Liver (tissue), 9 donors: Measurements from ENCODE around the gene ZNRD2. TPM values are rescaled to one million over a fixed set of nuclear protein-coding genes. Genes with fewer than 3 reads are reported as not detected.

Experiments used
- DNase-seq: peaks from one replicate; pipeline ENCODE4 v3.0.0-alpha.2; 2017; ENCODE audit warnings: low spot score
- H3K27ac ChIP-seq, 2 donors: one replicate each; pipeline ENCODE4 v1.7.0; 2013; ENCODE audit warnings: inconsistent platforms in 2 of 2, low read length in 2 of 2, control low read depth in 1 of 2, low read depth in 1 of 2, mild to moderate bottlenecking in 1 of 2
- H3K27me3 ChIP-seq, 4 donors: one replicate each; pipeline versions ENCODE4 v1.6.1 to v1.7.0; 2013; ENCODE audit warnings: low read length in 3 of 4, inconsistent platforms in 1 of 4, mild to moderate bottlenecking in 1 of 4, moderate library complexity in 1 of 4; ENCODE audit not compliant: control insufficient read depth in 4 of 4, insufficient read depth in 4 of 4
- H3K36me3 ChIP-seq, 4 donors: one replicate each; pipeline versions ENCODE4 v1.6.1 to v1.7.0; 2013; ENCODE audit warnings: low read length in 3 of 4, mild to moderate bottlenecking in 3 of 4, low read depth in 1 of 4, moderate library complexity in 1 of 4; ENCODE audit not compliant: control insufficient read depth in 4 of 4, insufficient read depth in 3 of 4
- H3K4me1 ChIP-seq, 4 donors: one replicate each; pipeline versions ENCODE4 v1.6.1 to v1.7.0; 2013; ENCODE audit warnings: low read length in 3 of 4, mild to moderate bottlenecking in 3 of 4, moderate library complexity in 1 of 4; ENCODE audit not compliant: control insufficient read depth in 4 of 4, insufficient read depth in 4 of 4
- H3K4me3 ChIP-seq, 3 donors: one replicate each; pipeline versions ENCODE4 v1.6.1 to v1.7.0; 2013; ENCODE audit warnings: low read length in 3 of 3, control low read depth in 1 of 3, low read depth in 1 of 3, mild to moderate bottlenecking in 1 of 3
- H3K9ac ChIP-seq, 2 donors: one replicate each; pipeline ENCODE4 v1.7.0; 2013; ENCODE audit warnings: low read length in 2 of 2, mild to moderate bottlenecking in 2 of 2, moderate library complexity in 2 of 2, control low read depth in 1 of 2, low read depth in 1 of 2
- H3K9me3 ChIP-seq, 4 donors: one replicate each; pipeline versions ENCODE4 v1.6.1 to v1.7.0; 2013; ENCODE audit warnings: low read length in 3 of 4; ENCODE audit not compliant: control insufficient read depth in 4 of 4
- CTCF ChIP-seq: fragments of 150-350 bp; IDR thresholded peaks from 2 replicates; pipeline ENCODE4 v1.5.1; 2017; ENCODE audit warnings: improper control_type of control experiment, low read depth, low read length; ENCODE audit not compliant: missing input control
- EGR1 ChIP-seq, 2 donors: IDR thresholded peaks; 2 replicates each; pipeline ENCODE4 v1.6.1; 2016 to 2018; ENCODE audit warnings: antibody characterized with exemption in 2 of 2, low read depth in 2 of 2
- FOXA1 ChIP-seq: IDR thresholded peaks from 2 replicates; pipeline ENCODE4 v1.6.1; 2016; ENCODE audit warnings: antibody characterized with exemption
- FOXA2 ChIP-seq: IDR thresholded peaks from 2 replicates; pipeline ENCODE4 v1.6.1; 2016; ENCODE audit warnings: antibody characterized with exemption
- GABPA ChIP-seq, 2 donors: IDR thresholded peaks in 1 of 2; conservative IDR thresholded peaks in 1 of 2; 2 replicates each; pipeline ENCODE4 v1.6.1; 2016; ENCODE audit warnings: antibody characterized with exemption in 2 of 2, mild to moderate bottlenecking in 1 of 2, moderate library complexity in 1 of 2
- HNF4A ChIP-seq, 2 donors: conservative IDR thresholded peaks; 2 replicates each; pipeline ENCODE4 v1.6.1; 2016; ENCODE audit warnings: antibody characterized with exemption in 2 of 2, mild to moderate bottlenecking in 2 of 2
- JUND ChIP-seq, 2 donors: IDR thresholded peaks; 2 replicates each; pipeline ENCODE4 v1.6.1; 2016; ENCODE audit warnings: antibody characterized with exemption in 2 of 2
- RAD21 ChIP-seq, 2 donors: IDR thresholded peaks; 2 replicates each; pipeline ENCODE4 v1.6.1; 2016; ENCODE audit warnings: antibody characterized with exemption in 2 of 2, mild to moderate bottlenecking in 2 of 2
- RXRA ChIP-seq, 2 donors: IDR thresholded peaks; 2 replicates each; pipeline ENCODE4 v1.6.1; 2017 to 2018; ENCODE audit warnings: antibody characterized with exemption in 2 of 2, mild to moderate bottlenecking in 1 of 2
- TAF1 ChIP-seq: conservative IDR thresholded peaks from 2 replicates; pipeline ENCODE4 v1.6.1; 2016; ENCODE audit warnings: antibody characterized with exemption, mild to moderate bottlenecking
- YY1 ChIP-seq: IDR thresholded peaks from 2 replicates; pipeline ENCODE4 v1.6.1; 2016; ENCODE audit warnings: antibody characterized with exemption, mild to moderate bottlenecking
- WGBS: extraction: QIAGEN DNeasy Blood & Tissue Kit; methylation state at CpG from one replicate; pipeline ENCODE4 v1.1.7; 2013; 5-methylcytosine and 5-hydroxymethylcytosine counted together
- polyA plus RNA-seq, 2 donors: library from polyadenylated mRNA; stranded (reverse) in 1 of 2; unstranded in 1 of 2; fragments of 200-250 nt in 1 of 2; fragments of >200 nt in 1 of 2; fragmentation: Nextera tagmentation in 1 of 2; extraction: Ambion mirVana in 1 of 2; gene quantifications; one replicate each; pipeline versions ENCODE4 v1.2.1 to v1.2.3, GENCODE V29; 2013 to 2015
- total RNA-seq, 2 donors: library from RNA; depleted of rRNA; stranded (reverse); fragments of >200 nt; gene quantifications; one replicate each; pipeline ENCODE4 v1.2.3, GENCODE V29; 2014
- TF ChIP-seq, protein P1 (sequence below): IDR thresholded peaks from 2 replicates; pipeline ENCODE4 v1.6.1; 2016; ENCODE audit warnings: antibody characterized with exemption, mild to moderate bottlenecking
- TF ChIP-seq, protein P2 (sequence below): IDR thresholded peaks from 2 replicates; pipeline ENCODE4 v1.6.1; 2016; ENCODE audit warnings: antibody characterized with exemption
- donor health status: healthy.
- donor health status: healthy.
- donor health status: healthy.
- donor health status: healthy.
- donor health status: healthy.

The ZNRD2 gene
- total and polyA plus RNA-seq, 4 donors: 18.2 to 39.5 (median 28.0) TPM

DNA sequence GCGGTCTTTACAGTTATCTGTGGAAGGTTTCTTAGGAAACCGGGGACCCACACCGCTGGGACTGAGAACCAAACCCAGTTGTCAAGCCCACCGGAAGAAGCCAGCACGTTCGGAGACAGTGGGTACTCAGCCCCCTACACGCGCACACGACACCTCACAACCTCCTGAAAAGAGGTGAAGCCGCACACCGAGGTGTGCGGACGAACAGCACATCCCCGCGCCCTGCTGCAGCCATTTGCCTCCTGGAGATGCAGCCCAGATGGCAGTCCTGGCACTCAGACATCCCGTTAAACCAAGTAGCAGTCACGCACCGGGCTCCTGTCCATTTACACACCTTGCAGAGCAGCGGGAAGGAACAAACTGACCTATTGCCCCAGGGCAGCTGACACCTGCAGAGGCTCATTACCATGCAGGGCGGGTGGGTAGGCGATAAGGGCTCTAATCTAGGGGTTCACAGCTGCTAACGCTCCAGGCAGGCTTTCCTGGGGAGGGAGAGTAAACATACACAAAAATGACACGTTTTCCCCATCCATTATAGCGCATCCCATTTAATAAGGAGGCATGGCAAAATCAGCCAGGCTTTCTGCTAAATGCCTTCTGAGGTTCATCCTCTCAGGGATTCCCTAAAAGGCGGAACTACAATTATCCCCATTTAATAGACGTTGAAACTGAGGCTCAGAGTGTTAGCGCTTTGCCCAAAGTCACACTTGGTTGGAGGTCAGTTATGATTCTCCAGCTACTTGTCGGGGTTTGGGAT lies 4.7 kb downstream of the ZNRD2 start:
- DNase-seq: peak; percentile 78
- 11% methylated on average over 28 of the region's 28 CpGs for WGBS
- TF ChIP-seq, protein P1, sequence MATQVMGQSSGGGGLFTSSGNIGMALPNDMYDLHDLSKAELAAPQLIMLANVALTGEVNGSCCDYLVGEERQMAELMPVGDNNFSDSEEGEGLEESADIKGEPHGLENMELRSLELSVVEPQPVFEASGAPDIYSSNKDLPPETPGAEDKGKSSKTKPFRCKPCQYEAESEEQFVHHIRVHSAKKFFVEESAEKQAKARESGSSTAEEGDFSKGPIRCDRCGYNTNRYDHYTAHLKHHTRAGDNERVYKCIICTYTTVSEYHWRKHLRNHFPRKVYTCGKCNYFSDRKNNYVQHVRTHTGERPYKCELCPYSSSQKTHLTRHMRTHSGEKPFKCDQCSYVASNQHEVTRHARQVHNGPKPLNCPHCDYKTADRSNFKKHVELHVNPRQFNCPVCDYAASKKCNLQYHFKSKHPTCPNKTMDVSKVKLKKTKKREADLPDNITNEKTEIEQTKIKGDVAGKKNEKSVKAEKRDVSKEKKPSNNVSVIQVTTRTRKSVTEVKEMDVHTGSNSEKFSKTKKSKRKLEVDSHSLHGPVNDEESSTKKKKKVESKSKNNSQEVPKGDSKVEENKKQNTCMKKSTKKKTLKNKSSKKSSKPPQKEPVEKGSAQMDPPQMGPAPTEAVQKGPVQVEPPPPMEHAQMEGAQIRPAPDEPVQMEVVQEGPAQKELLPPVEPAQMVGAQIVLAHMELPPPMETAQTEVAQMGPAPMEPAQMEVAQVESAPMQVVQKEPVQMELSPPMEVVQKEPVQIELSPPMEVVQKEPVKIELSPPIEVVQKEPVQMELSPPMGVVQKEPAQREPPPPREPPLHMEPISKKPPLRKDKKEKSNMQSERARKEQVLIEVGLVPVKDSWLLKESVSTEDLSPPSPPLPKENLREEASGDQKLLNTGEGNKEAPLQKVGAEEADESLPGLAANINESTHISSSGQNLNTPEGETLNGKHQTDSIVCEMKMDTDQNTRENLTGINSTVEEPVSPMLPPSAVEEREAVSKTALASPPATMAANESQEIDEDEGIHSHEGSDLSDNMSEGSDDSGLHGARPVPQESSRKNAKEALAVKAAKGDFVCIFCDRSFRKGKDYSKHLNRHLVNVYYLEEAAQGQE: no peak
- TF ChIP-seq TAF1: no peak
- TF ChIP-seq HNF4A (conservative IDR thresholded peaks at IDR 0.05): peak; percentile 25 to 35
- peak in 1 of 2 donors; percentile 5 for TF ChIP-seq EGR1 (IDR thresholded peaks at IDR 0.05; ENCODE audit: low read depth in 2 of 2)
- TF ChIP-seq RXRA (IDR thresholded peaks at IDR 0.05): peak in 1 of 2 donors; percentile 20
- Histone ChIP-seq H3K27me3 (no peaks in the 10 kb centered on the region), H3K9ac (peak overlapping the region; percentile 8 to 11), H3K36me3 (peaks cover 0 to 2% (median under 1%) of the 10 kb centered on the region in 4 donors), H3K9me3 (no peaks in the 10 kb centered on the region), H3K4me1 (peaks cover 22 to 60% (median 47%) of the 10 kb centered on the region in 4 donors), H3K4me3 (peak overlapping the region; percentile 55 to 66 (median 57)), H3K27ac (peak overlapping the region; percentile 76 to 88)

GRCh38 chr11:65575568-65576231 lies 5.4 kb downstream of the ZNRD2 start, which contains the start of gene EHBP1L1:
Gene EHBP1L1 (plus strand): TSS chr11:65576053. CDS start chr11:65576303, 250 bp downstream.
- no peaks in the 10 kb centered on the region for H3K9me3 ChIP-seq
- H3K4me3 ChIP-seq: peak within 1 kb of the TSS; percentile 55 to 66 (median 57)

More at GRCh38 chr11:65575568-65576231, 5.4 kb downstream of the ZNRD2 start, which contains the start of gene EHBP1L1:
- Histone ChIP-seq H3K4me1 (peaks cover 22 to 58% (median 45%) of the 10 kb centered on the region in 4 donors), H3K27ac (peak within 1 kb of the TSS; percentile 76 to 88), H3K27me3 (no peaks in the 10 kb centered on the region), H3K9ac (peak within 1 kb of the TSS; percentile 8 to 11), H3K36me3 (peaks cover 0 to 6% (median 1%) of the 10 kb centered on the region in 4 donors)
- TF ChIP-seq FOXA1: no peak
- TF ChIP-seq EGR1 (IDR thresholded peaks at IDR 0.05; ENCODE audit: low read depth in 2 of 2): no peak
- TF ChIP-seq RXRA (IDR thresholded peaks at IDR 0.05): no peak
- TF ChIP-seq, protein P2, sequence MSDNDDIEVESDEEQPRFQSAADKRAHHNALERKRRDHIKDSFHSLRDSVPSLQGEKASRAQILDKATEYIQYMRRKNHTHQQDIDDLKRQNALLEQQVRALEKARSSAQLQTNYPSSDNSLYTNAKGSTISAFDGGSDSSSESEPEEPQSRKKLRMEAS: no peak
- TF ChIP-seq FOXA2: no peak
- TF ChIP-seq RAD21 (IDR thresholded peaks at IDR 0.05): no peak
- no peak for TF ChIP-seq JUND (IDR thresholded peaks at IDR 0.05)
- no peak for TF ChIP-seq GABPA (IDR thresholded peaks at IDR 0.05 in 1 of 2, conservative IDR thresholded peaks at IDR 0.05 in 1 of 2)
- TF ChIP-seq YY1: no peak
- TF ChIP-seq CTCF: no peak
- peak; percentile 84 for DNase-seq
- WGBS: 1% methylated on average over 69 of the region's 69 CpGs
